Neural cell (in vitro differentiated cells): ENCODE data around the gene SAMMSON. TPM values are rescaled to one million over a fixed set of nuclear protein-coding genes. Genes with fewer than 3 reads are reported as not detected.

ENCODE experiments used
- H2AFZ ChIP-seq: fragments of 200-600, 300-800 bp; sonication (generic), shearing (Covaris generic); 2 replicates; pipeline ENCODE4 v1.6.0; 2014; ENCODE audit warnings: low read depth, mild to moderate bottlenecking, antibody characterized with exemption, low read length, moderate library complexity
- H3F3A ChIP-seq: fragments of 200-600 bp; shearing (Covaris generic); 2 replicates; pipeline ENCODE4 v1.6.1; 2016; ENCODE audit warnings: mild to moderate bottlenecking, moderate library complexity, mixed read lengths, antibody characterized with exemption, low read length; ENCODE audit not compliant: insufficient read depth, poor library complexity, severe bottlenecking
- H3K27ac ChIP-seq: fragments of 200-600, 300-800 bp; sonication (generic), shearing (Covaris generic); 2 replicates; pipeline ENCODE4 v1.5.1; 2014; ENCODE audit warnings: mild to moderate bottlenecking, low read length, moderate library complexity
- H3K27me3 ChIP-seq: fragments of 300-800, 200-600 bp; sonication (generic), shearing (Covaris generic); 2 replicates; pipeline ENCODE4 v1.6.0; 2014; ENCODE audit warnings: mild to moderate bottlenecking, low read depth, low read length, moderate library complexity; ENCODE audit not compliant: insufficient read depth
- H3K36me3 ChIP-seq: fragments of 300-800, 200-600 bp; sonication (generic), shearing (Covaris generic); 2 replicates; pipeline ENCODE4 v1.5.1; 2014; ENCODE audit warnings: mild to moderate bottlenecking, antibody characterized with exemption, low read length, moderate library complexity; ENCODE audit not compliant: insufficient read depth
- H3K4me2 ChIP-seq: fragments of 300-800, 200-600 bp; sonication (generic), shearing (Covaris generic); 2 replicates; pipeline ENCODE4 v1.6.0; 2014; ENCODE audit warnings: mild to moderate bottlenecking, low read length
- H3K4me3 ChIP-seq: fragments of 300-800, 200-600 bp; sonication (generic), shearing (Covaris generic); 2 replicates; pipeline ENCODE4 v1.5.1; 2014; ENCODE audit warnings: mild to moderate bottlenecking, low read length, moderate library complexity
- H3K79me2 ChIP-seq: fragments of 200-600 bp; shearing (Covaris generic); replicated peaks from 2 replicates; pipeline ENCODE4 v1.6.0; 2014; ENCODE audit warnings: mild to moderate bottlenecking, low read length, moderate library complexity; ENCODE audit not compliant: insufficient read depth
- H3K9ac ChIP-seq: fragments of 300-800, 200-600 bp; sonication (generic), shearing (Covaris generic); 2 replicates; pipeline ENCODE4 v1.6.1; 2016; ENCODE audit warnings: mild to moderate bottlenecking, low read length, mixed read lengths
- H3K9me2 ChIP-seq: fragments of 200-600 bp; shearing (Covaris generic); 2 replicates; pipeline ENCODE4 v1.6.1; 2016; ENCODE audit warnings: mild to moderate bottlenecking, low read length, mixed read lengths; ENCODE audit not compliant: insufficient read depth
- H3K9me3 ChIP-seq: fragments of 200-600, 300-800 bp; sonication (generic), shearing (Covaris generic); 2 replicates; pipeline ENCODE4 v1.6.1; 2016; ENCODE audit warnings: mild to moderate bottlenecking, mixed run types, low read length, moderate library complexity, mixed read lengths
- H4K20me1 ChIP-seq: fragments of 200-600 bp; shearing (Covaris generic); 2 replicates; pipeline ENCODE4 v1.6.1; 2016; ENCODE audit warnings: mild to moderate bottlenecking, mixed run types; ENCODE audit not compliant: insufficient read depth
- CTCF ChIP-seq: fragments of 450-650 bp; IDR thresholded peaks from 2 replicates; pipeline ENCODE4 v1.5.1; 2014; ENCODE audit warnings: antibody characterized with exemption, mild to moderate bottlenecking, moderate library complexity; ENCODE audit not compliant: poor library complexity, severe bottlenecking
- EP300 ChIP-seq: fragments of 450-650 bp; conservative IDR thresholded peaks from 2 replicates; pipeline ENCODE4 v1.6.1; 2014; ENCODE audit warnings: antibody characterized with exemption, mild to moderate bottlenecking, moderate library complexity; ENCODE audit not compliant: poor library complexity, severe bottlenecking
- EZH2 ChIP-seq: fragments of 200-600, 300-800 bp; shearing (Covaris generic), sonication (generic); IDR thresholded peaks from 2 replicates; pipeline ENCODE4 v1.6.1; 2014; ENCODE audit warnings: antibody characterized with exemption, low read length, borderline replicate concordance, mild to moderate bottlenecking; ENCODE audit not compliant: insufficient read depth, poor library complexity, severe bottlenecking
- MXI1 ChIP-seq: fragments of 450-650 bp; conservative IDR thresholded peaks from 2 replicates; pipeline ENCODE4 v1.6.1; 2014; ENCODE audit warnings: antibody characterized with exemption, mild to moderate bottlenecking; ENCODE audit not compliant: poor library complexity, severe bottlenecking
- POLR2AphosphoS5 ChIP-seq: IDR thresholded peaks from 2 replicates; pipeline ENCODE4 v1.6.1; 2012
- RAD21 ChIP-seq: fragments of 450-650 bp; conservative IDR thresholded peaks from 2 replicates; pipeline ENCODE4 v1.6.1; 2014; ENCODE audit warnings: antibody characterized with exemption, mild to moderate bottlenecking, moderate library complexity
- REST ChIP-seq: IDR thresholded peaks from 2 replicates; pipeline ENCODE4 v1.6.1; 2012; ENCODE audit warnings: borderline replicate concordance
- SMC3 ChIP-seq: fragments of 450-650 bp; conservative IDR thresholded peaks from 2 replicates; pipeline ENCODE4 v1.6.1; 2014; ENCODE audit warnings: antibody characterized with exemption, mild to moderate bottlenecking, moderate library complexity; ENCODE audit not compliant: poor library complexity
- TAF1 ChIP-seq: IDR thresholded peaks from 2 replicates; pipeline ENCODE4 v1.6.1; 2012; ENCODE audit warnings: low read depth
- polyA plus RNA-seq: library from polyadenylated mRNA; depleted of rRNA; stranded (reverse); fragments of >200 nt; gene quantifications from 2 replicates; pipeline ENCODE4 v1.2.3, GENCODE V29; 2014

SAMMSON gene
- polyA plus RNA-seq, 1 donor from 2014 or later, result not detected

GRCh38 chr3:70000563-70001081 lies 1.1 kb downstream of the SAMMSON start:
- Histone ChIP-seq H3K27me3 (no peaks in the 10 kb centered on the region), H2AFZ (no peak overlapping the region), H3K4me3 (no peak overlapping the region), H3K9ac (no peak overlapping the region), H3K27ac (no peak overlapping the region), H4K20me1 (no peaks in the 10 kb centered on the region), H3K9me2 (no peaks in the 10 kb centered on the region), H3F3A (no peaks in the 10 kb centered on the region), H3K4me2 (no peak overlapping the region), H3K9me3 (no peaks in the 10 kb centered on the region), H3K36me3 (no peaks in the 10 kb centered on the region), H3K79me2 (no peaks in the 10 kb centered on the region)
- no peak for TF ChIP-seq CTCF
- TF ChIP-seq REST, result no peak
- TF ChIP-seq RAD21, result no peak
- TF ChIP-seq TAF1, result no peak
- no peak for TF ChIP-seq MXI1
- no peak for TF ChIP-seq POLR2AphosphoS5
- no peak for TF ChIP-seq EP300
- TF ChIP-seq SMC3, result no peak
- TF ChIP-seq EZH2, result no peak

GRCh38 chr3:70003119-70003518 lies 3.6 kb downstream of the SAMMSON start:
- H3K4me3 ChIP-seq, result no peak overlapping the region
- no peaks in the 10 kb centered on the region for H3K79me2 ChIP-seq
- no peaks in the 10 kb centered on the region for H3K36me3 ChIP-seq
- TF ChIP-seq SMC3, result no peak
- no peak for TF ChIP-seq TAF1
- TF ChIP-seq POLR2AphosphoS5, result no peak
- no peak for TF ChIP-seq REST
- TF ChIP-seq CTCF, result no peak
- no peak for TF ChIP-seq EP300
- H3K4me2 ChIP-seq, result no peak overlapping the region
- H2AFZ ChIP-seq, result no peak overlapping the region
- no peaks in the 10 kb centered on the region for H3K27me3 ChIP-seq
- no peaks in the 10 kb centered on the region for H3K9me2 ChIP-seq
- H3F3A ChIP-seq, result no peaks in the 10 kb centered on the region
- no peak overlapping the region for H3K9ac ChIP-seq
- no peaks in the 10 kb centered on the region for H4K20me1 ChIP-seq
- H3K27ac ChIP-seq, result no peak overlapping the region
- H3K9me3 ChIP-seq, result no peaks in the 10 kb centered on the region
